Brain microvascular endothelial cell (primary cell): Measurements from ENCODE around the gene TSKU.

ENCODE experiments used
- DNase-seq: peaks from one replicate; pipeline ENCODE4 v3.0.0-alpha.2; 2020
- H3K27ac ChIP-seq: fragments of 250-450 bp; sonication (Bioruptor Pico); 2 replicates; pipeline ENCODE4 v1.5.1; 2020; ENCODE audit warnings: mild to moderate bottlenecking, moderate library complexity
- H3K27me3 ChIP-seq: fragments of 250-450 bp; sonication (Bioruptor Pico); replicated peaks from 2 replicates; pipeline ENCODE4 v1.5.1; 2020; ENCODE audit warnings: mild to moderate bottlenecking
- H3K36me3 ChIP-seq: fragments of 250-450 bp; sonication (Bioruptor Pico); replicated peaks from 2 replicates; pipeline ENCODE4 v1.5.1; 2020; ENCODE audit warnings: mild to moderate bottlenecking
- H3K4me3 ChIP-seq: 2 replicates; pipeline ENCODE4 v1.5.1; 2011; ENCODE audit warnings: low read depth, mild to moderate bottlenecking, control low read depth, low read length, moderate library complexity
- CTCF ChIP-seq: IDR thresholded peaks from 2 replicates; pipeline ENCODE4 v1.5.1; 2011; ENCODE audit warnings: low read depth, mild to moderate bottlenecking, moderate library complexity, low read length, control low read depth, inconsistent platforms; ENCODE audit errors: missing control alignments
- in situ Hi-C: cut with HindIII; loops from 2 replicates; pipeline ENCODE4 v1.10.0; 2017; ENCODE audit warnings: low sequenced_read_pairs, low pct_ligation_motif_present

TSKU gene

GRCh38 chr11:76736773-76737495, 46.2 kb upstream of the TSKU start:
- no peak for TF ChIP-seq CTCF

GRCh38 chr11:76738618-76739240, 44.4 kb upstream of the TSKU start:
- H3K27ac ChIP-seq, result no peak overlapping the region
- TF ChIP-seq CTCF, result no peak
- H3K4me3 ChIP-seq, result no peak overlapping the region
- no peaks in the 10 kb centered on the region for H3K36me3 ChIP-seq
- in situ Hi-C loops, result no loop called here
- H3K27me3 ChIP-seq, result no peaks in the 10 kb centered on the region
- DNase-seq, result no peak

More at GRCh38 chr11:76736773-76737495, 46.2 kb upstream of the TSKU start:
- H3K27ac ChIP-seq, result no peak overlapping the region
- no peak overlapping the region for H3K4me3 ChIP-seq
- in situ Hi-C loops, result no loop called here
- H3K36me3 ChIP-seq, result no peaks in the 10 kb centered on the region
- no peak for DNase-seq
- H3K27me3 ChIP-seq, result no peaks in the 10 kb centered on the region

GRCh38 chr11:76739798-76740197, 43.4 kb upstream of the TSKU start:
- TF ChIP-seq CTCF, result no peak

GRCh38 chr11:76740772-76741171, 42.4 kb upstream of the TSKU start:
- Histone ChIP-seq H3K36me3 (no peaks in the 10 kb centered on the region), H3K27ac (no peak overlapping the region), H3K4me3 (no peak overlapping the region), H3K27me3 (no peaks in the 10 kb centered on the region)
- DNase-seq, result no peak
- in situ Hi-C loops, result no loop called here
- TF ChIP-seq CTCF, result no peak

More at GRCh38 chr11:76739798-76740197, 43.4 kb upstream of the TSKU start:
- Histone ChIP-seq H3K27me3 (no peaks in the 10 kb centered on the region), H3K27ac (no peak overlapping the region), H3K36me3 (no peaks in the 10 kb centered on the region), H3K4me3 (no peak overlapping the region)
- DNase-seq, result no peak
- in situ Hi-C loops, result no loop called here

GRCh38 chr11:76742902-76743301, 40.3 kb upstream of the TSKU start:
- DNase-seq, result no peak
- Histone ChIP-seq H3K4me3 (no peak overlapping the region), H3K27ac (no peak overlapping the region), H3K27me3 (no peaks in the 10 kb centered on the region), H3K36me3 (no peaks in the 10 kb centered on the region)
- no peak for TF ChIP-seq CTCF
- in situ Hi-C loops, result no loop called here
